ENCODE measurements around the gene BAG5. TPM values are rescaled to one million over a fixed set of nuclear protein-coding genes. Genes with fewer than 3 reads are reported as not detected.

BAG5 gene
- total RNA-seq, 1 experiment from 2014 or later = 29.2 TPM

DNA sequence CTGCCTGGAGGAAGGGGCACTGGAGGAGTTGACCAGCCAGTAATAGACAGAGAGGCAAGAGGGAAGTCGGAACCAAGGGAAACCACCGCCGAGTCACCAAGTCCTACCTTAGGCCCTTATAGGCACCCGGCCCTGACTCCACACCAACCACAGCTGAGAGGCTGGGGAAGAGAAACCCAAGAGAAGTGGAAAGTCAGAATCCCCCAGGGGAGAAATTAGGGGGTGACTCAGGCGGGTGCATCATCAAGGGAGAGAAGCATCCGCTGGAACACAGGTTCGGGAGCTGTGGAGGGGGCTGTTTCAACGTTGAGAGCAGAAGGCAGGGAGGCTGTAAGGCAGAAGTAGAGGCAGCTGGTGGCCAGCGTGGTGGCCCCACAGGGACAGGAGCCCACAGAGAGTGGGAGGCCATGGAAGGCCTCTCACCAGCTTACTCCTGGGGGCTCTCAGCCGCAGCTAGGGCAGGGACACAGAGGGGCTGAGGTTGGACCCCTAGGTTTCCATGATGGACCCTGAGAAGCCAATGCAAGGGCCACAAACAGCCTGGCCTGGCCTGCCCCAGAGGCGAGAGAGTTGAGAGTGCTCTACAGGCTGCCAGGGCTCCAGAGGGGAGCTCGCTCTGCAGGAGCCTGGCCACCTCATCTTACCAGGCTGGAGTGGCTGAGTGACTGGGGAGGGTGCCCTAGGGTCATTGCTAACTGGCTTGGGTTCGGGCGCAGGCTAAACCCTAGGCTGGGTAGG, 34.9 kb downstream of the BAG5 start:
- ChIA-PET CTCF (interaction anchor here (3.9 to 5.8 kb wide), 3 partner anchors 9 to 19 kb away, joined by 25 to 46 read pairs (median 27); no protein-coding TSS in a partner anchor), POLR2A (interaction anchor here (1.1 kb wide), 1 partner anchor 15 kb away, joined by 3 read pairs; no protein-coding TSS in a partner anchor)
- H3K27me3 Mint-ChIP-seq (ENCODE audit: low read depth) = peaks cover 27% of the 10 kb centered on the region
- peaks cover 19% of the 10 kb centered on the region for H3K4me1 Mint-ChIP-seq
- no peaks in the 10 kb centered on the region for H3K36me3 Mint-ChIP-seq
- ATAC-seq (no peak), DNase-seq (ENCODE audit: low spot score) (no peak)
- H3K4me3 Mint-ChIP-seq = peak overlapping the region; percentile 40
- TF ChIP-seq, protein P1, sequence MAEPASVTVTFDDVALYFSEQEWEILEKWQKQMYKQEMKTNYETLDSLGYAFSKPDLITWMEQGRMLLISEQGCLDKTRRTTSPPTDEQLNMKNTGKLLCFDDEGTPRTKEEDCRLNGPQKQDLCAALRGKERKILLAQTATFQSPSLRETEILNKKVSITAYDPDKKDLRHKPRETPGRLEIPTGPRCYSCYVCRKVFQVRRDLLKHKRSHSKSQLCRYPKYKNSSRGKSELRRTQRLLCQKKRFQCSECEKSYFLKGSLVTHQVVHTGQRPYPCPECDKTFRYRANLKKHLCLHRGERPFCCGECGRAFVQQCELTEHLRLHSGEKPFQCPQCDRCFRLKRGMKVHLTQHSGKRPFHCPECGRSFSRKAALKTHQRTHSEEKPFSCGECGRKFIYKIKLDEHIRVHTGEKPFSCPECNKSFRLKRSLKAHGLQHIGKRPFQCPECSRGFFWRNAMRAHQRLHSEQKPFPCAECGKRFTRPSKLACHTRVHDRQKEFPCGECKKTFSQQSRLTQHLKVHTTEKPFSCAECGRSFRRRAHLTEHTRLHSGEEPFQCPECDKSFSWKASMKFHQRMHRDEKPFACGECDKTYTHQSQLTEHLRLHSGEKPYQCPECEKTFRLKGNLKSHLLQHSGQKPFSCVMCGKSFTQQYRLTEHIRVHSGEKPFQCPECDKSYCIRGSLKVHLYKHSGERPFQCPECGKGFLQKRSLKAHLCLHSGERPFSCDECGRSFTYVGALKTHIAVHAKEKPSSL (CRISPR knock-in tag; conservative IDR thresholded peaks at IDR 0.05) = no peak
- TF ChIP-seq EMX1 (CRISPR knock-in tag; IDR thresholded peaks at IDR 0.05) = no peak
- no peak for TF ChIP-seq ZNF671 (CRISPR knock-in tag; IDR thresholded peaks at IDR 0.05)
- no peak for TF ChIP-seq MYBL2 (CRISPR knock-in tag; IDR thresholded peaks at IDR 0.05)
- TF ChIP-seq, protein P2, sequence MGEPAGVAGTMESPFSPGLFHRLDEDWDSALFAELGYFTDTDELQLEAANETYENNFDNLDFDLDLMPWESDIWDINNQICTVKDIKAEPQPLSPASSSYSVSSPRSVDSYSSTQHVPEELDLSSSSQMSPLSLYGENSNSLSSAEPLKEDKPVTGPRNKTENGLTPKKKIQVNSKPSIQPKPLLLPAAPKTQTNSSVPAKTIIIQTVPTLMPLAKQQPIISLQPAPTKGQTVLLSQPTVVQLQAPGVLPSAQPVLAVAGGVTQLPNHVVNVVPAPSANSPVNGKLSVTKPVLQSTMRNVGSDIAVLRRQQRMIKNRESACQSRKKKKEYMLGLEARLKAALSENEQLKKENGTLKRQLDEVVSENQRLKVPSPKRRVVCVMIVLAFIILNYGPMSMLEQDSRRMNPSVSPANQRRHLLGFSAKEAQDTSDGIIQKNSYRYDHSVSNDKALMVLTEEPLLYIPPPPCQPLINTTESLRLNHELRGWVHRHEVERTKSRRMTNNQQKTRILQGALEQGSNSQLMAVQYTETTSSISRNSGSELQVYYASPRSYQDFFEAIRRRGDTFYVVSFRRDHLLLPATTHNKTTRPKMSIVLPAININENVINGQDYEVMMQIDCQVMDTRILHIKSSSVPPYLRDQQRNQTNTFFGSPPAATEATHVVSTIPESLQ (CRISPR knock-in tag; IDR thresholded peaks at IDR 0.05) = no peak
- no peak for TF ChIP-seq ZNF219 (CRISPR knock-in tag; IDR thresholded peaks at IDR 0.05; ENCODE audit: borderline replicate concordance)
- TF ChIP-seq ZNF416 (CRISPR knock-in tag; IDR thresholded peaks at IDR 0.05) = no peak
- no peak for TF ChIP-seq GTF2I (CRISPR knock-in tag; conservative IDR thresholded peaks at IDR 0.05)
- TF ChIP-seq E2F1 (CRISPR knock-in tag; IDR thresholded peaks at IDR 0.05) = no peak
- no peaks in the 10 kb centered on the region for H3K9me3 Mint-ChIP-seq
- no peak overlapping the region for H3K27ac Mint-ChIP-seq

DNA sequence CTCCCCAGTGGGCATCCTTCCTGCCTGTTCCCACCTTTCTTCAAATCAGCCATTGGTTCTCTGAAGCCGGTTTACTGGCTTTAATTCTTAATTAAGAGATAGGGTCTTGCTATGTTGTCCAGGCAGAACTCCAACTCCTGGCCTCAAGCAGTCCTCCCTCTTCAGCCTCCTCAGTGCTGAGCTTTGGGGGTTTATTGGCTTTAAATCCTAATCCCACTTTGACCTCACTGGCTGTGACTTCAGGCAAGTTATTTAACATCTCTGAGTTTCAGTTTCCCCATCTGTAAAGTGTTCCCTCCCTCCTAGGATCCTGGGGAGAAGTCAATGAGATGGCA, 35.6 kb downstream of the BAG5 start:
- Mint-ChIP-seq H3K27ac (no peak overlapping the region), H3K36me3 (no peaks in the 10 kb centered on the region), H3K27me3 (ENCODE audit: low read depth) (peaks cover 27% of the 10 kb centered on the region), H3K4me3 (no peak overlapping the region), H3K9me3 (no peaks in the 10 kb centered on the region), H3K4me1 (peaks cover 19% of the 10 kb centered on the region)
- ATAC-seq = no peak
- CTCF ChIA-PET = interaction anchor here (4.9 to 5.8 kb wide), 2 partner anchors 8 to 15 kb away, joined by 27 to 46 read pairs; no protein-coding TSS in a partner anchor
- TF ChIP-seq, protein P2 (CRISPR knock-in tag; IDR thresholded peaks at IDR 0.05) = no peak
- TF ChIP-seq ZNF121 (CRISPR knock-in tag; IDR thresholded peaks at IDR 0.05) = peak; percentile 27; the same call in 1 of the 2 replicates
- POLR2A ChIA-PET = no interaction called here
- no peak for DNase-seq (ENCODE audit: low spot score)

- H3K9me3 Mint-ChIP-seq = no peaks in the 10 kb centered on the region
- H3K36me3 Mint-ChIP-seq = no peaks in the 10 kb centered on the region
- peaks cover 27% of the 10 kb centered on the region for H3K27me3 Mint-ChIP-seq (ENCODE audit: low read depth)
- H3K4me3 Mint-ChIP-seq = no peak overlapping the region
- no peak for DNase-seq (ENCODE audit: low spot score)
- H3K27ac Mint-ChIP-seq = no peak overlapping the region
- ChIA-PET POLR2A (no interaction called here), CTCF (no interaction called here)
- H3K4me1 Mint-ChIP-seq = peaks cover 19% of the 10 kb centered on the region
- no peak for ATAC-seq
- TF ChIP-seq NFE2L1 (CRISPR knock-in tag; IDR thresholded peaks at IDR 0.05) (no peak), NR2C2 (CRISPR knock-in tag; IDR thresholded peaks at IDR 0.05) (no peak), E2F5 (CRISPR knock-in tag; IDR thresholded peaks at IDR 0.05) (no peak), ZMAT4 (CRISPR knock-in tag; IDR thresholded peaks at IDR 0.05) (no peak), ZNF263 (CRISPR knock-in tag; IDR thresholded peaks at IDR 0.05; ENCODE audit: low read depth) (no peak), SMAD3 (CRISPR knock-in tag; IDR thresholded peaks at IDR 0.05; ENCODE audit: borderline replicate concordance) (no peak)
- TF ChIP-seq, protein P3, sequence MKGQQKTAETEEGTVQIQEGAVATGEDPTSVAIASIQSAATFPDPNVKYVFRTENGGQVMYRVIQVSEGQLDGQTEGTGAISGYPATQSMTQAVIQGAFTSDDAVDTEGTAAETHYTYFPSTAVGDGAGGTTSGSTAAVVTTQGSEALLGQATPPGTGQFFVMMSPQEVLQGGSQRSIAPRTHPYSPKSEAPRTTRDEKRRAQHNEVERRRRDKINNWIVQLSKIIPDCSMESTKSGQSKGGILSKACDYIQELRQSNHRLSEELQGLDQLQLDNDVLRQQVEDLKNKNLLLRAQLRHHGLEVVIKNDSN (CRISPR knock-in tag; IDR thresholded peaks at IDR 0.05) = no peak
- TF ChIP-seq, protein P4, sequence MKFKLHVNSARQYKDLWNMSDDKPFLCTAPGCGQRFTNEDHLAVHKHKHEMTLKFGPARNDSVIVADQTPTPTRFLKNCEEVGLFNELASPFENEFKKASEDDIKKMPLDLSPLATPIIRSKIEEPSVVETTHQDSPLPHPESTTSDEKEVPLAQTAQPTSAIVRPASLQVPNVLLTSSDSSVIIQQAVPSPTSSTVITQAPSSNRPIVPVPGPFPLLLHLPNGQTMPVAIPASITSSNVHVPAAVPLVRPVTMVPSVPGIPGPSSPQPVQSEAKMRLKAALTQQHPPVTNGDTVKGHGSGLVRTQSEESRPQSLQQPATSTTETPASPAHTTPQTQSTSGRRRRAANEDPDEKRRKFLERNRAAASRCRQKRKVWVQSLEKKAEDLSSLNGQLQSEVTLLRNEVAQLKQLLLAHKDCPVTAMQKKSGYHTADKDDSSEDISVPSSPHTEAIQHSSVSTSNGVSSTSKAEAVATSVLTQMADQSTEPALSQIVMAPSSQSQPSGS (CRISPR knock-in tag; IDR thresholded peaks at IDR 0.05; ENCODE audit: borderline replicate concordance, low read depth) = no peak
Measured at GRCh38 chr14:103526247-103526913, 36.1 kb downstream of the BAG5 start.

All from WTC11 (cell line).